ENCODE results near the gene ZNF341. TPM values are rescaled to one million over a fixed set of nuclear protein-coding genes. Genes with fewer than 3 reads are reported as not detected.

Gene ZNF341
- total RNA-seq, 1 donor from 2014 or later, result 5.3 TPM

- Mint-ChIP-seq H3K9me3 (no peaks in the 10 kb centered on the region), H3K27me3 (ENCODE audit: low read depth) (no peaks in the 10 kb centered on the region), H3K36me3 (peaks cover 6% of the 10 kb centered on the region), H3K27ac (peak overlapping the region; percentile 91), H3K4me3 (no peak overlapping the region), H3K4me1 (peaks cover 80% of the 10 kb centered on the region)
- TF ChIP-seq CTCF (IDR thresholded peaks at IDR 0.05; ENCODE audit: unreplicated experiment), result no peak
- DNase-seq (ENCODE audit: low spot score in 2 of 2, unreplicated experiment in 2 of 2), result no peak
Observed at GRCh38 chr20:33829636-33830035, 97.8 kb downstream of the ZNF341 start.

GRCh38 chr20:33830371-33830770 is 98.6 kb downstream of the ZNF341 start:
- peaks cover 4% of the 10 kb centered on the region for H3K9me3 Mint-ChIP-seq
- H3K27me3 Mint-ChIP-seq (ENCODE audit: low read depth), result no peaks in the 10 kb centered on the region
- H3K27ac Mint-ChIP-seq, result no peak overlapping the region
- no peak for DNase-seq (ENCODE audit: low spot score in 2 of 2, unreplicated experiment in 2 of 2)
- no peak overlapping the region for H3K4me3 Mint-ChIP-seq
- H3K4me1 Mint-ChIP-seq, result peaks cover 77% of the 10 kb centered on the region
- H3K36me3 Mint-ChIP-seq, result peaks cover 10% of the 10 kb centered on the region
- TF ChIP-seq CTCF (IDR thresholded peaks at IDR 0.05; ENCODE audit: unreplicated experiment), result no peak

- DNase-seq (ENCODE audit: low spot score in 2 of 2, unreplicated experiment in 2 of 2), result no peak
- Mint-ChIP-seq H3K4me3 (peak overlapping the region; percentile 8), H3K27me3 (ENCODE audit: low read depth) (no peaks in the 10 kb centered on the region), H3K4me1 (peaks cover 71% of the 10 kb centered on the region), H3K27ac (peak overlapping the region; percentile 85), H3K9me3 (peaks cover 7% of the 10 kb centered on the region), H3K36me3 (peaks cover 18% of the 10 kb centered on the region)
- no peak for TF ChIP-seq CTCF (IDR thresholded peaks at IDR 0.05; ENCODE audit: unreplicated experiment)
Observed at GRCh38 chr20:33832103-33832804, 100.5 kb downstream of the ZNF341 start.

DNA sequence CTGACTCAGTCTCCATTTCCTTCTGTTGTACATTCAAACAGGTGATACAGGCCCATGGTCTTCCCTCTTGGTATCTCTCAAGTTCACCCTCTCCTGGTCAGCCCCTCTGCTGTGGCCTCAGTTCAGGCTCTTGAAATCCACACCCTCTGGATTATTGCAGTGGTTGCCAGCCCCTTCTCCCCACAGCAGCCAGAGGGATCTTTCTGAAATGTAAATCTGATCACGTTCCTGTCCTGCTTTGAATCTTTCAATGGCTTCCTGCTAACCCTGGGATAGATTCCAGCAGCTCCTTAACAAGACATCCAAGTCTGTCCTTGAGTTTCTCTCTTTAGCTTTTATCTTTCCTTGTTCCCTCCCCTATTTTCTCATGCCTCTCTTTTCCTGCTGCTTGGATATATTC is 101.5 kb downstream of the ZNF341 start:
- H3K4me3 Mint-ChIP-seq, result no peak overlapping the region
- H3K27me3 Mint-ChIP-seq (ENCODE audit: low read depth), result no peaks in the 10 kb centered on the region
- peaks cover 18% of the 10 kb centered on the region for H3K36me3 Mint-ChIP-seq
- TF ChIP-seq CTCF (IDR thresholded peaks at IDR 0.05; ENCODE audit: unreplicated experiment), result no peak
- H3K4me1 Mint-ChIP-seq, result peaks cover 69% of the 10 kb centered on the region
- H3K9me3 Mint-ChIP-seq, result peaks cover 7% of the 10 kb centered on the region
- no peak for DNase-seq (ENCODE audit: low spot score in 2 of 2, unreplicated experiment in 2 of 2)
- peak overlapping the region; percentile 64 for H3K27ac Mint-ChIP-seq

DNA sequence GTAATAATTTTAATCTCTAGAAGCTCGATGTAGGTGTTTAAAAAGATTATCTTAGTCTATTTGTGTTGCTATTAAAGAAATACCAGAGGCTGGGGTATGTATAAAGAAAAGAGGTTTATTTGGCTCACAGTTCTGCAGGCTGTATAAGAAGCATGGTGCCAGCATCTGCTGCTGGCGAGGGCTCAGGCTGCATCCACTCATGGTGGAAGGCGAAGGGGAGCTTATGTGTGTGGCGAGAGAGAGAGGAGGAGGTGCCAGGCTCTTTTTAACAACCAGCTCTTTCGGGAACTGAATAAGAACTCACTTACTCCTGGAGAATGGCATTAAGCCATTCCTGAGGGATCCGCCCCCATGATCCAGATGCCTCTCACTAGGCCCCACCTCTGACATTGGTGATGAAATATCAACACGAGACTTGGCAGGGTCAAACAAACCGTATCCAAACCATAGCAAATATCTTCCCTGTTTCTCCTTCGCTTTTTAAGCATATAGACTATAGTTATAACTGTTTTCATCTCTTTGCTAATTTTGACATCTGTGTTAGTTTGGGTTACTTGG is 103.9 kb downstream of the ZNF341 start:
- no peak overlapping the region for H3K27ac Mint-ChIP-seq
- H3K9me3 Mint-ChIP-seq, result peaks cover 7% of the 10 kb centered on the region
- no peak for TF ChIP-seq CTCF (IDR thresholded peaks at IDR 0.05; ENCODE audit: unreplicated experiment)
- H3K4me1 Mint-ChIP-seq, result peaks cover 53% of the 10 kb centered on the region
- peaks cover 18% of the 10 kb centered on the region for H3K36me3 Mint-ChIP-seq
- DNase-seq (ENCODE audit: low spot score in 2 of 2, unreplicated experiment in 2 of 2), result no peak
- no peak overlapping the region for H3K4me3 Mint-ChIP-seq
- no peaks in the 10 kb centered on the region for H3K27me3 Mint-ChIP-seq (ENCODE audit: low read depth)
